Measurements from ENCODE around the gene AKAP8L. TPM values are rescaled to one million over a fixed set of nuclear protein-coding genes. Genes with fewer than 3 reads are reported as not detected.
A peak's percentile ranks its signal among the peaks of the same experiment; 100 is the strongest.

AKAP8L gene
- total RNA-seq, 4 donors from 2014 or later, result 112 to 329 (median 172) TPM

DNA sequence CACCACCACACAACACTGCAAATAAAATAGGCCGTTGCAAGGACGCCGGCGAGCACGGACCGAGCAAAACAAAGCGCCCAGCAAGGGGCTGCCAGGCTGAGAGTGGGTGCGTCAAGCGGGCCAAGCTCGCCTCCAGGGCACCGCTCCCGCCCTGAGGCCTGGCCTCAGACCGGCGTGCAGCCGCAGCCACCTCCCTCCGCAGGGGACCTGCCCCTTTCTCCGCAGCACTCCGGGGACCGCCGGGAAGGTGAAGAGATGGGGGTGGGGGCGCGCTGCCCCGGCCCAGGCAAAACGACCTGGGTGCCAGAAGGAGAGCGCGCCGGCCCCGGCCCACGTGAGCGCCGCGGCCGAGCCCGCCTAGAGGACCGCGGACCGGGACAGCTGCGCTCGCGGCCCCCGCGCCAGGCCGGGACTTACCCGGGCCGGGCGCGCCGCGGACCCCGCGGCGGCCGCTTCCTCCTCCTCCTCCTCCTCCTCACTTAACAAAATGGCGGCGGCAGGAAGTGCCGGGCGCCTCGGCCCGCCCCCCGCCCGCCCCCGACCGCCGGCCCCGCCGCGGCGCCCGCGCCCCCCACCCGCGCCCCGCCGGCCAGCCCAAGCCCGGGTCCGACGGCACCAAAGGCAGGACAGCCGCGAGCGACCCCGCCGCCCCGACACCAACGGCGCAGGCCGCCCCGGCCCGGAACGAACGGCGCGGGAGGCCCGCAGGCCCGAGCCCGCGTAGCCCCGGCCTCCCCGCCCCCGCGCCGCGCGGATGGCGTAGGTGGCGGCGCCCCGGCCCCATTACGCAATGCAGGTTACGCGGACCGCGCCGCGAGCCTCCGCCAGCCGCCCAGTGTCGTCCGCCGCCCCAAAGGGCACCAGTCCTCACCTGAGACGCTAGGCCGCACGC lies 87.1 kb downstream of the AKAP8L start:
- intact Hi-C loops (cut with DNase I; ENCODE audit: low total_unique reads) (loop anchor here (5.0 kb wide), 1 partner anchor 69 kb away; no protein-coding TSS in a partner anchor), in situ Hi-C loops (cut with MboI; ENCODE audit: low pct_ligation_motif_present in 1 of 4, low pct_unique_long_range_greater_than_20kb in 1 of 4, low sequenced_read_pairs in 3 of 4) (no loop called here)
- no peaks in the 10 kb centered on the region for H3K9me3 ChIP-seq
- peak overlapping the region; percentile 82 to 98 (median 91) for H3K4me3 ChIP-seq
- peak; percentile 64 for DNase-seq
- no peaks in the 10 kb centered on the region for H3K27me3 ChIP-seq
- TF ChIP-seq POLR2AphosphoS5 (IDR thresholded peaks at IDR 0.05) (peak in 1 of 3 donors; percentile 22), POLR2A (IDR thresholded peaks at IDR 0.05) (no peak)
- TF ChIP-seq, protein P1, sequence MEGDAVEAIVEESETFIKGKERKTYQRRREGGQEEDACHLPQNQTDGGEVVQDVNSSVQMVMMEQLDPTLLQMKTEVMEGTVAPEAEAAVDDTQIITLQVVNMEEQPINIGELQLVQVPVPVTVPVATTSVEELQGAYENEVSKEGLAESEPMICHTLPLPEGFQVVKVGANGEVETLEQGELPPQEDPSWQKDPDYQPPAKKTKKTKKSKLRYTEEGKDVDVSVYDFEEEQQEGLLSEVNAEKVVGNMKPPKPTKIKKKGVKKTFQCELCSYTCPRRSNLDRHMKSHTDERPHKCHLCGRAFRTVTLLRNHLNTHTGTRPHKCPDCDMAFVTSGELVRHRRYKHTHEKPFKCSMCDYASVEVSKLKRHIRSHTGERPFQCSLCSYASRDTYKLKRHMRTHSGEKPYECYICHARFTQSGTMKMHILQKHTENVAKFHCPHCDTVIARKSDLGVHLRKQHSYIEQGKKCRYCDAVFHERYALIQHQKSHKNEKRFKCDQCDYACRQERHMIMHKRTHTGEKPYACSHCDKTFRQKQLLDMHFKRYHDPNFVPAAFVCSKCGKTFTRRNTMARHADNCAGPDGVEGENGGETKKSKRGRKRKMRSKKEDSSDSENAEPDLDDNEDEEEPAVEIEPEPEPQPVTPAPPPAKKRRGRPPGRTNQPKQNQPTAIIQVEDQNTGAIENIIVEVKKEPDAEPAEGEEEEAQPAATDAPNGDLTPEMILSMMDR (IDR thresholded peaks at IDR 0.05), result peak in 1 of 5 experiments; percentile 2
- H3K27ac ChIP-seq, result peak overlapping the region; percentile 89 to 94 (median 94)
- H3K36me3 ChIP-seq, result no peaks in the 10 kb centered on the region
- WGBS, 2 donors (ENCODE audit: low coverage in 1 of 2), result 0% methylated on average over 17 of the region's 122 CpGs; no CpG with 5 or more reads in 1 of the 2 donors
- peaks cover 17 to 55% (median 40%) of the 10 kb centered on the region in 4 donors for H3K4me1 ChIP-seq

DNA sequence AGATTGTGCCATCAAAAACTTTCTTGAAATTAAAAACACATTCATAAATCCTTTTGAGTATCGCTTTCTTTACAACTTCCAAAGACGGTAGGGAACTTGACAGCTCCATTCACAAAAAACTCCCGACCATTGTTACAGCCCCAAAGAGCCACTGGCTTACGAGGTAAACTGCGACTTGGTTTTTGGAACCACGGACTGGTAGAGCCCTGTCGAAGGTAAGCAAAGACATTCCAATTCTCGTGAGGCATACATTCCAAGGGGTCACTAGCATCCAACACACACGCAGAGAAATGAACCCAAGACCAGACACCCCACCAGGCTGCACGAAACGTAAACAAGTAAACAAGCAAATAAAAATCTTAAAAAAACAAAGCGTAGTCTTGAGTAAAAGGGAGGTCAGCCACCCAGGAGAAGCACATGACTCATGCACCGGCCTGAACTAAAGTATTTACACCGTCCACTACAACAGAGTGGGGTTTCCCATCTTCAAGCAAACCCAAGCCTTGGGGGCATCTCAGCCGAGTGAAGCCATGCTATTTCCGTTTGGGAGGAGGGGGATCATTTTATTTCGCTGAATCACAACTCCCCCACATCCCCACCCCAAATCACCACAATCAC lies 87.9 kb downstream of the AKAP8L start:
- Histone ChIP-seq H3K4me1 (peaks cover 17 to 62% (median 47%) of the 10 kb centered on the region in 4 donors), H3K4me3 (peak overlapping the region; percentile 82 to 98 (median 91)), H3K27me3 (no peaks in the 10 kb centered on the region), H3K27ac (peak overlapping the region; percentile 89 to 94 (median 94)), H3K36me3 (no peaks in the 10 kb centered on the region), H3K9me3 (no peaks in the 10 kb centered on the region)
- DNase-seq, result peak; percentile 21
- WGBS, 2 donors (ENCODE audit: low coverage in 1 of 2), result 5 to 6% methylated on average over 11 to 17 of the region's 17 CpGs
- intact Hi-C loops (cut with DNase I; ENCODE audit: low total_unique reads), result loop anchor here (5.0 kb wide), 1 partner anchor 69 kb away; no protein-coding TSS in a partner anchor
- in situ Hi-C loops (cut with MboI; ENCODE audit: low pct_ligation_motif_present in 1 of 4, low pct_unique_long_range_greater_than_20kb in 1 of 4, low sequenced_read_pairs in 3 of 4), result no loop called here
- no peak for TF ChIP-seq POLR2A (IDR thresholded peaks at IDR 0.05)
- peak in 1 of 3 donors; percentile 5 for TF ChIP-seq POLR2AphosphoS5 (IDR thresholded peaks at IDR 0.05)

Small RNA genes within 50 kb of the gene (small RNA-seq; reads per million reads assigned to genes)
- 0 reads per million in 4 donors for gene AC005776.1
- gene MIR1470, result 0 reads per million in 4 donors

Other genes with a start within 250 kb of the AKAP8L start
- gene NOTCH3, start 218.0 kb downstream of the AKAP8L start, total RNA-seq, result 10 to 100 TPM in 1 of 4 donors, 1 to 10 TPM in 3; 2.2 to 16.3 (median 4.7) TPM
- not detected for gene EPHX3, start 186.5 kb downstream of the AKAP8L start, total RNA-seq
- 10 to 100 TPM; 39.5 to 87.9 (median 61.2) TPM for gene BRD4, start 86.4 kb downstream of the AKAP8L start, total RNA-seq
- gene AKAP8, start 39.2 kb downstream of the AKAP8L start, total RNA-seq, result 10 to 100 TPM; 21.6 to 75.2 (median 47.5) TPM
- gene WIZ, start 31.0 kb upstream of the AKAP8L start, total RNA-seq, result 10 to 100 TPM; 31.0 to 63.6 (median 42.0) TPM
- gene RASAL3, start 45.6 kb upstream of the AKAP8L start, total RNA-seq, result 100 to 1,000 TPM in 1 of 4 donors, 10 to 100 TPM in 1, 1 to 10 TPM in 2; 1.9 to 117 (median 15.3) TPM
- not detected for gene PGLYRP2, start 60.5 kb upstream of the AKAP8L start, total RNA-seq
- gene CYP4F22, start 89.5 kb upstream of the AKAP8L start, total RNA-seq, result not detected
- gene CYP4F8, start 196.2 kb upstream of the AKAP8L start, total RNA-seq, result not detected
- 10 to 100 TPM; 12.4 to 22.7 (median 16.2) TPM for gene CYP4F3, start 221.9 kb upstream of the AKAP8L start, total RNA-seq

All from transverse colon (tissue), 4 donors.